NCI-H2196 treated with DMSO at 0.1 percent for 48 hours (cell line): Measurements from ENCODE around the gene TXNRD2.
A peak's percentile ranks its signal among the peaks of the same experiment; 100 is the strongest.
"Not testable (repeated sequence)": the region's sequence is repeated elsewhere in the genome, so short reads cannot be mapped to it uniquely, and the experiment has no call there.

Experiments used
- DNase-seq: peaks from one replicate; lab custom pipeline; 2025; ENCODE audit not compliant: unreplicated experiment; lab: John Stamatoyannopoulos, UW

TXNRD2 gene

GRCh38 chr22:19951346-19951745 lies 9.7 kb upstream of the TXNRD2 start:
- DNase-seq = no peak

GRCh38 chr22:19948057-19948760 lies 6.6 kb upstream of the TXNRD2 start:
- DNase-seq = no peak

DNA sequence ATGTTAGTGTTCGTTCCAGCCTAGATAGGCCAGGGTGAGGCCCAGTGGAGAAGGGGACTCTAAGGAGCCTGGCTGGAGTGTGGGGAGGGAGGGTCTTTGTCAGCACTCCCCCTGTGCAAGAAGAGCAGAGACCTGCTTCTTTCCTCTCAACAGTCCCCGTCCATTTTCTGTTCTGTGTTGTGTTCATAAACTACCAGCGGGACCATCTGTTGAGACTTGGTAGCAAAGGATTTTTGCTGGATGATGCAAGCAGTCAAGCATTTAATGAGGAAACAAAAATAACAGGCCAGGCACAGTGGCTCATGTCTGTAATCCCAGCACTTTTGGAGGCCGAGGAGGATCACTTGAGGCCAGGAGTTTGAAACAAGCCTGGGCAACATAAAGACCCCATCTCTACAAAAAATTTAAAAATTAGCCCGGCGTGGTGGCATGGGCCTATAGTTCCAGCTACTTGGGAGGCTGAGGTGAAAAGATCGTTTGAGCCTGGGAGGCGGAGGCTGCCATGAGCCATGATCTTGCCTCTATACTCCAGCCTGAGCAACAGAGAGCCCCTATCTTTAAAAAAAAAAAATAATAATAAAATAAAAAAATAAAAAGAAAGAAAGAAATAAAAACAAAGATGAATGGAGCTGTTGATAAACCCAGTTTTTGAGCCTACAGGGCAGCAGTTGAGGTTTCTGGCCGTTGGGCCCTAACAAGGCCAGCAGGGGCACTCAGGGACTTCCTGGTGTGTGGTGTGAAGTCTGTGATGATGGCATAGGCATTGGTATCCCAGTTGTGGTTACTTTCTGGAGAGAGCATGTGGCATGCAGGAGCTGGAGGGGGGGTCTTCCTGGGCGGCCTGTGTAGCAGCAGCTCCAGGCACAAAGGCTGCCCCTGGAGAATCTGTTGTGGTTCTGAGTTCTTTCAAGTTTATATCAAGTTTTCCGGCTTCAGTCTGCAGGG lies 1.7 kb upstream of the TXNRD2 start:
- no peak for DNase-seq

- DNase-seq = no peak
These were observed 801 bp upstream of the TXNRD2 start for GRCh38 chr22:19942157-19943081.

DNA sequence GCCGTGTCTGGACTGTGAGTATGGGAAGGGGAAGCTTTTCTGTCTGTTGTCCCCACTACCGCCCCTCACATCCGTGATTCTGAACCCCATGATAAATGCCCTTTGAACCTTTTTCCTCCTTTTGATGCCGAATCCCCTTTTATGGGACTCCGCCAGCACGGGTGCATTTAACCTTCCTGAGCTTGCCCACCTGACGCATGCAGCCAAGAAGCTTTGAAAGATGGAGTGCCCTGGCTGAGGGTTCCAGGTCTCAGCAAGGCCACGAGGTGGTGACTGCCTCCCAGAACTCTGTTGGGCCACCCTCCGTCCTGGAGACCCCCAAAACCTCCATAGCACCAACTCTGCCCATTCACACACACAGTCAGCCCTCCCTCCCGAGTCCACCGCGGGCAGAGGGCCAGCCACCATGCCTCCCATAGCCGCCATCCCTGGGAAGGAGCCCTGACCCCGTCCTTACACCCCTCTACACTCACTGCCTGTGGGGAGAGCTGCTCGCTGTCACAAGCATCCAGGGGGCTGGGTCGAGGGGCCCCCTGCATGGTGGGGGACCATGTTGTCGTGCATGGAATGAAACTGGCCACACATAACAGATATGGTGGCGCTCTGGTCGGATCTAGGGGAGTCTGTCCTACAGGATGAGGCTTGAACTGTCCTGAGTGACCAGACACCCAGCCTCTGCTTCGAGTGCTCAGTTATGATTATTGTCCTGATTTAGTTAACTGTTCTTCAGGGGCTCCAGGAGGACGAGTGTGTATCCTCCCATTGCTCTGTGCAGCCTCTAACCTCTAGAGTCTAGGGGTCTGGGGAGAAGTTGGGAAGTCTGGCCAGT lies 868 bp downstream of the TXNRD2 start:
- DNase-seq = no peak

DNA sequence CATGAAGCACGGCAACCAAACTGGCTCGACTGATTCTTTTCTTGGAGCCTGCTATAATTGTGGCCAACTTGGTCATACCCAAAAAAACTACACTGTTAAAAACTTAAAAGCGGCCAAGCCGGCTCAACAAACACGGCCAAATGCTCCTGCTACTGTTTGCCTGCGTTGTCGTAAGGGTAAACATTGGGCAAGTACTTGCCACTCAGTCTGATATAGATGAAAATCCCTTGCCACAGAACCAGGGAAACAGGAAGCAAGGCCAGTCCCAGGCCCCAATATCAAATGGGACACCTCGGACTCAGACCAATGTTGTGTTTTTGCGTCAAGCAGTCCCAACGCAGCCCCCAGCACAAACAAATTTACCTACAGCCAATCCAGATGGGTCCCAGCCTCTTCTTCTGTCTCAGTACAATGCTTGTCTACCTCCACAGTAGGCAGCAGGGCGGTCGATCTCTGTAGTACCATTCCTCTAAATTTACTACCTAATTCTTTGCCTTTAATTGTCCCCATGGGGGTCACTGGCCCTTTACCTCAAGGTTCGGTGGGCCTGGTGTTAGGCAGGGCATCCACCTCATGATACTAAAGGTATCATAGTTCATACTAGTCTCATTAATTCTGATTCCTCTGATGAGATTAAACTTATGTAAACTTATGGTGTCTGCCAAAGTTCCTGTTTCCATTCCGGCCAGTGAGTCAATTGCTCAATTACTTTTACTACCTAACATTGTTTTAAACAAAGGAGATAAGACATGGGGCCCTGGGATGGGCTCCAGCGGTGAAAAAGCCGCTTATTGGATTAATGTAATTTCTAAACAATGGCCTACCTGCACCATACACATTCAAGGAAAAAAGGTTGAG lies 3.8 kb downstream of the TXNRD2 start:
- no peak for DNase-seq

DNA sequence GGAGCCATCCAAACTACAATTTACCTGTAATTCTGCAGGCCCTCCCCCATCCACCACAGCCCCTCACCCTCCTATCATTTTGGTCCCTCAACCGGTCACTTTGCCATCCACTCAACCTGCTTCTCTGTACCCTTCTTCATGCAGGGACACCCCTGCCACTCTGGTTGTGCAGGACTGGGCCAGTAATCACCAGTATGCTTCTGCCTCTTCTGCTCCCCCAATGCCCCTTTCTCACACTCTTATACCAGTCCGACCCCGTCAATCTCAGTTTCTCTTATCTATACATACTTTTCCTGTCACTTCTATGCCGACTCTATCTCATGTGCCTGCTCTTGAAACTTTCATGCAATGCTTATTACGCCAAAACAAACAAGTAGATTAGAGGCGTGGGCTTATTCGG lies 5.1 kb downstream of the TXNRD2 start:
- no peak for DNase-seq

- not testable (repeated sequence) for DNase-seq
These were observed 6.4 kb downstream of the TXNRD2 start for GRCh38 chr22:19935123-19935718.

GRCh38 chr22:19933341-19934241 lies 8.0 kb downstream of the TXNRD2 start:
- DNase-seq = no peak

- peak; percentile 21 for DNase-seq
These were observed 9.0 kb downstream of the TXNRD2 start for GRCh38 chr22:19932367-19933206.

DNA sequence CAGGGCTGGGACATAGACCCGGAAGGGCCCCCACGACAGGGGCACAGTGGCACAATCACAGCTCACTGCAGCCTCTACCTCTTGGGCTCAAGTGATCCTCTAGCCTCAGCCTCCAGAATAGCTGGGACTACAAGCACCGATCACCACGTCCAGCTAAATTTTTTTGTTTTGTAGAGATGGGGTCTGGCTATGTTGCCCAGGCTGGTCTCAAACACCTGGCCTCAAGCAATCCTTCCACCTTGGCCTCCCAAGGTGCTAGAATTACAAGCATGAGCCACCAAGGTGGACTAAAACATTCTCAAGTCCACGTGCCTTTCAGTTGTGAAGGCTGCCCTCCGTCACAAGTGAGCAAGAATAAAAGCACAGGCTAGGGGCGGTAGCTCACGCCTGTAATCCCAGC lies 10.1 kb downstream of the TXNRD2 start:
- no peak for DNase-seq

DNA sequence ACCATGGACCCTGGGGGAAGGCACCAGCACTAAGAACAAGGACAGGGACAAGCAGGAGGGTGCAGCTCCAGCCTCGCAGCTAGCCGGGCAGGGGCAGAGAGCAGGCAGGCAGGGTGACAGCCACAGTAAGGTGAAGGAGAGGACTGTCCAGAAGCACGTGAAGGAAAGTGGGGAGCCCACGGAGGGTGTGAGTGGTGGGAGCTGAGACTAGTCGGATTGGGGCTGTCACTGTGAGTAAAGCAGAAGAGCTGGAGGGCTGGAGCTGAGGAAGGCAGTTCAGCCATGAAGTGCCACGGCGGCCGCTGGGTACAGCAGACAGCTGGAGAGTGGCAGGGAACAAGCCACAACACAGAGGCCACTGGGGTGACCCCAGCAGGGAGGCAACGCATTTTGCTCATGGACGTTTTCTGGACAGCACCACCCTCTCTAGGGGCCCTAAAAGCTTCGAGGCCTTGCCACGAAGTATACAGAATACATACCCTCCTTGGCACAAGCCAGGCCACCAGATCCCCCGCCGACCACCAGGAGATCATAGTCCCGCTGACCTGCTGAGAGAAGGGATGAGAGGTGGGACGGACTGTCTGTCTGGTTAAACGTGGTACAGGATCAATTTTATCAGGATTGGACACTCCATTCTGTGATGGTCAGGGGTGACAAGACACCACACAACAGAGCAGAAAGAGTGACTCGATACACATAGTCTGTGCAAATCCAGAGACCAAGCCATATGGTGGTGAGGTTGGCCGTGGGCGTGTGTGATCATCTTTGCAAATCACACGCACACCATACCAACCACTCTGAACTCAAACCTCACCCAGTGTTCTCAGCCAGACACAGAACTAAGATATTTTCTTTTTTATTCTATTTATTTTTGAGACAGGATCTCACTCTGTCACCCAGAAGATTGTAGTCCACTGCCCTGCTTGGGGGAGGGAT lies 10.8 kb downstream of the TXNRD2 start:
- no peak for DNase-seq

GRCh38 chr22:19929586-19930550 lies 11.8 kb downstream of the TXNRD2 start:
- no peak for DNase-seq

DNA sequence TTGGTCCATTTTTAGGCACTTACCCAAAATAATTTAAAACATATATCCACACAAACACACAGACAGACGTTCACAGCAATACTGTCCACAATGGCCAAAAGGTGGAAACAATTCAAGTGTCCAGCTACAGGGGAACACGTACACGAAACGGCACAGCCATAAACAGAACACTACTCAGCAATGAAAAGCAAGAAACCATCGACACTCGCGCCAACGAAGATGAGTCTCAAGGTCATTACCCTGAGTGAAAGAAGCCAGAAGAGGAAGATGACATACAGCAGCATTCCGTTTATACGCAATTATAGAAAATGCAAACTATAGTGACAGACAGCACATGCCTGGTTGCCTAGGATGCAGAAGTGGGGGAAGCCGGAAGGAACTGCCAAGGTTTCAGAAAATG lies 13.4 kb downstream of the TXNRD2 start:
- DNase-seq = no peak

DNA sequence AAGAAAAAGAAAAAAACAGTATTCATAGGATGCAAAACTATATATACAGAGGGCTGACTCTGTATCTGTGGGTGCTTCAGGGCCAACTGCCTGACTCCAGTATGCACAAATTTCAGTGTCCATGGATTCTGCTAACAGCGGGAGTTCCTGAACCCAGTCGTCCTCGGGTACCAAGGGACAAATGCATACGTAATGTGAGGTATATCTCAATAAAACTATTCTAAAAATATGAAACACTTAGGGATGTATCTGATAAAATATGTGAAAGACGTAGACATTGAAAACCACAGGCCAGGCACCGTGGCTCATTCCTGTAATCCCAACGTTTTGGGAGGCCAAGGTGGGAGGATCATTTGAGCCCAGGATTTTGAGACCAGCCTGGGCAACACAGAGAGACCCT lies 13.9 kb downstream of the TXNRD2 start:
- DNase-seq = no peak
